ENCODE measurements around the gene OR1L8. TPM values are rescaled to one million over a fixed set of nuclear protein-coding genes. Genes with fewer than 3 reads are reported as not detected.
"Not testable (repeated sequence)": the region's sequence is repeated elsewhere in the genome, so short reads cannot be mapped to it uniquely, and the experiment has no call there.

Gene OR1L8
- total and polyA plus RNA-seq, 5 donors = 0.05 to 0.61 (median 0.29) TPM; not detected in 1

- WGBS = 79% methylated on average over 4 of the region's 4 CpGs
- no peak for ATAC-seq
- no peak overlapping the region for H3K4me3 ChIP-seq (ENCODE audit: low read length)
- no peak for DNase-seq
- no peaks in the 10 kb centered on the region for H3K27me3 ChIP-seq (ENCODE audit: control insufficient read depth, insufficient read depth)
- intact Hi-C loops (cut with DNase I) = no loop called here
- H3K4me1 ChIP-seq (ENCODE audit: control insufficient read depth, insufficient read depth, low read length) = no peaks in the 10 kb centered on the region
- H3K9me3 ChIP-seq (ENCODE audit: control insufficient read depth, low read length) = no peaks in the 10 kb centered on the region
- H3K27ac ChIP-seq (ENCODE audit: low read length) = no peak overlapping the region
These were observed 21.7 kb downstream of the OR1L8 start for GRCh38 chr9:122561446-122561845.

- DNase-seq (no peak), ATAC-seq (no peak)
- 65% methylated on average over 2 of the region's 2 CpGs for WGBS
- H3K27me3 ChIP-seq (ENCODE audit: control insufficient read depth, insufficient read depth) = no peaks in the 10 kb centered on the region
- peaks cover 3% of the 10 kb centered on the region for H3K9me3 ChIP-seq (ENCODE audit: control insufficient read depth, low read length)
- no peak within 1 kb of the TSS for H3K27ac ChIP-seq (ENCODE audit: low read length)
- intact Hi-C loops (cut with DNase I) = no loop called here
- H3K4me3 ChIP-seq (ENCODE audit: low read length) = no peak within 1 kb of the TSS
- H3K4me1 ChIP-seq (ENCODE audit: control insufficient read depth, insufficient read depth, low read length) = no peaks in the 10 kb centered on the region
These were observed 30.4 kb downstream of the OR1L8 start, which contains the start of gene OR1N2 for GRCh38 chr9:122552812-122553211. OR1N2 (plus strand) TSS chr9:122553112; CDS start chr9:122553212, 100 bp downstream.

GRCh38 chr9:122551371-122551770 lies 31.8 kb downstream of the OR1L8 start:
- H3K4me1 ChIP-seq (ENCODE audit: control insufficient read depth, insufficient read depth, low read length) = no peaks in the 10 kb centered on the region
- no peaks in the 10 kb centered on the region for H3K27me3 ChIP-seq (ENCODE audit: control insufficient read depth, insufficient read depth)
- DNase-seq (no peak), ATAC-seq (no peak)
- H3K9me3 ChIP-seq (ENCODE audit: control insufficient read depth, low read length) = peaks cover 3% of the 10 kb centered on the region
- no peak overlapping the region for H3K4me3 ChIP-seq (ENCODE audit: low read length)
- H3K27ac ChIP-seq (ENCODE audit: low read length) = no peak overlapping the region
- 78% methylated on average over 5 of the region's 5 CpGs for WGBS
- intact Hi-C loops (cut with DNase I) = no loop called here

GRCh38 chr9:122546196-122546595 lies 37.0 kb downstream of the OR1L8 start:
- intact Hi-C loops (cut with DNase I) = no loop called here
- DNase-seq = no peak
- ATAC-seq = no peak
- Histone ChIP-seq H3K27ac (ENCODE audit: low read length) (no peak overlapping the region), H3K27me3 (ENCODE audit: control insufficient read depth, insufficient read depth) (no peaks in the 10 kb centered on the region), H3K4me1 (ENCODE audit: control insufficient read depth, insufficient read depth, low read length) (no peaks in the 10 kb centered on the region), H3K4me3 (ENCODE audit: low read length) (no peak overlapping the region), H3K9me3 (ENCODE audit: control insufficient read depth, low read length) (peaks cover 3% of the 10 kb centered on the region)
- 60% methylated on average over 8 of the region's 8 CpGs for WGBS

- intact Hi-C loops (cut with DNase I) = no loop called here
- no peak overlapping the region for H3K27ac ChIP-seq (ENCODE audit: low read length)
- H3K27me3 ChIP-seq (ENCODE audit: control insufficient read depth, insufficient read depth) = no peaks in the 10 kb centered on the region
- no peak overlapping the region for H3K4me3 ChIP-seq (ENCODE audit: low read length)
- no peak for ATAC-seq
- WGBS = 60% methylated on average over 2 of the region's 2 CpGs
- DNase-seq = no peak
- H3K9me3 ChIP-seq (ENCODE audit: control insufficient read depth, low read length) = no peaks in the 10 kb centered on the region
- no peaks in the 10 kb centered on the region for H3K4me1 ChIP-seq (ENCODE audit: control insufficient read depth, insufficient read depth, low read length)
These were observed 44.4 kb downstream of the OR1L8 start for GRCh38 chr9:122538757-122539156.

GRCh38 chr9:122537066-122537465 lies 46.1 kb downstream of the OR1L8 start:
- H3K4me1 ChIP-seq (ENCODE audit: control insufficient read depth, insufficient read depth, low read length); H3K27ac ChIP-seq (ENCODE audit: low read length); H3K4me3 ChIP-seq (ENCODE audit: low read length); ATAC-seq; H3K9me3 ChIP-seq (ENCODE audit: control insufficient read depth, low read length); H3K27me3 ChIP-seq (ENCODE audit: control insufficient read depth, insufficient read depth); intact Hi-C loops (cut with DNase I); DNase-seq: not testable (repeated sequence)
- WGBS = 67% methylated on average over 7 of the region's 7 CpGs

- intact Hi-C loops (cut with DNase I) = no loop called here
- Histone ChIP-seq H3K27me3 (ENCODE audit: control insufficient read depth, insufficient read depth) (no peaks in the 10 kb centered on the region), H3K27ac (ENCODE audit: low read length) (no peak overlapping the region), H3K4me3 (ENCODE audit: low read length) (no peak overlapping the region), H3K9me3 (ENCODE audit: control insufficient read depth, low read length) (no peaks in the 10 kb centered on the region), H3K4me1 (ENCODE audit: control insufficient read depth, insufficient read depth, low read length) (no peaks in the 10 kb centered on the region)
- ATAC-seq (no peak), DNase-seq (no peak)
- WGBS = 98% methylated on average over 1 of the region's 1 CpG
These were observed 47.0 kb downstream of the OR1L8 start for GRCh38 chr9:122536134-122536533.

GRCh38 chr9:122531157-122531556 lies 52.0 kb downstream of the OR1L8 start:
- H3K9me3 ChIP-seq (ENCODE audit: control insufficient read depth, low read length); H3K27me3 ChIP-seq (ENCODE audit: control insufficient read depth, insufficient read depth); H3K4me3 ChIP-seq (ENCODE audit: low read length); H3K27ac ChIP-seq (ENCODE audit: low read length); H3K4me1 ChIP-seq (ENCODE audit: control insufficient read depth, insufficient read depth, low read length); ATAC-seq; intact Hi-C loops (cut with DNase I); DNase-seq: not testable (repeated sequence)
- WGBS = 62% methylated on average over 4 of the region's 4 CpGs

- no peak for ATAC-seq
- DNase-seq = no peak
These were observed 56.0 kb downstream of the OR1L8 start, which contains the start of gene OR1N1 for GRCh38 chr9:122527193-122527592. OR1N1 (minus strand) TSS chr9:122527293; CDS start chr9:122527293, 0 bp downstream.

GRCh38 chr9:122526602-122527001 lies 56.6 kb downstream of the OR1L8 start:
- H3K4me3 ChIP-seq (ENCODE audit: low read length) = no peak overlapping the region
- no peaks in the 10 kb centered on the region for H3K4me1 ChIP-seq (ENCODE audit: control insufficient read depth, insufficient read depth, low read length)
- H3K9me3 ChIP-seq (ENCODE audit: control insufficient read depth, low read length) = no peaks in the 10 kb centered on the region
- H3K27me3 ChIP-seq (ENCODE audit: control insufficient read depth, insufficient read depth) = no peaks in the 10 kb centered on the region
- H3K27ac ChIP-seq (ENCODE audit: low read length) = no peak overlapping the region
- WGBS = 84% methylated on average over 10 of the region's 10 CpGs
- no peak for DNase-seq
- no peak for ATAC-seq
- intact Hi-C loops (cut with DNase I) = no loop called here

More at GRCh38 chr9:122527193-122527592, 56.0 kb downstream of the OR1L8 start, which contains the start of gene OR1N1:
- no peak within 1 kb of the TSS for H3K27ac ChIP-seq (ENCODE audit: low read length)
- intact Hi-C loops (cut with DNase I) = no loop called here
- WGBS = 92% methylated on average over 3 of the region's 3 CpGs
- no peaks in the 10 kb centered on the region for H3K27me3 ChIP-seq (ENCODE audit: control insufficient read depth, insufficient read depth)
- no peaks in the 10 kb centered on the region for H3K4me1 ChIP-seq (ENCODE audit: control insufficient read depth, insufficient read depth, low read length)
- H3K4me3 ChIP-seq (ENCODE audit: low read length) = no peak within 1 kb of the TSS
- H3K9me3 ChIP-seq (ENCODE audit: control insufficient read depth, low read length) = no peaks in the 10 kb centered on the region

GRCh38 chr9:122519376-122519775 lies 63.8 kb downstream of the OR1L8 start:
- H3K27me3 ChIP-seq (ENCODE audit: control insufficient read depth, insufficient read depth) = no peaks in the 10 kb centered on the region
- WGBS = 91% methylated on average over 3 of the region's 3 CpGs
- intact Hi-C loops (cut with DNase I) = no loop called here
- ATAC-seq (no peak), DNase-seq (no peak)
- H3K9me3 ChIP-seq (ENCODE audit: control insufficient read depth, low read length) = no peaks in the 10 kb centered on the region
- H3K4me3 ChIP-seq (ENCODE audit: low read length) = no peak overlapping the region
- H3K27ac ChIP-seq (ENCODE audit: low read length) = no peak overlapping the region
- H3K4me1 ChIP-seq (ENCODE audit: control insufficient read depth, insufficient read depth, low read length) = no peaks in the 10 kb centered on the region

GRCh38 chr9:122518841-122519240 lies 64.3 kb downstream of the OR1L8 start, which contains the start of gene OR1J4:
OR1J4 (plus strand) TSS chr9:122519141; CDS start chr9:122519141, 0 bp downstream.
- DNase-seq = no peak
- WGBS = 71% methylated on average over 4 of the region's 4 CpGs
- intact Hi-C loops (cut with DNase I) = no loop called here
- Histone ChIP-seq H3K27me3 (ENCODE audit: control insufficient read depth, insufficient read depth) (no peaks in the 10 kb centered on the region), H3K9me3 (ENCODE audit: control insufficient read depth, low read length) (no peaks in the 10 kb centered on the region), H3K27ac (ENCODE audit: low read length) (no peak within 1 kb of the TSS), H3K4me1 (ENCODE audit: control insufficient read depth, insufficient read depth, low read length) (no peaks in the 10 kb centered on the region), H3K4me3 (ENCODE audit: low read length) (no peak within 1 kb of the TSS)
- no peak for ATAC-seq

Measured in right cardiac atrium (tissue), 5 donors.